Stomach (tissue), 4 donors: ENCODE measurements around the gene RNLS.

Experiments used
- EP300 ChIP-seq: sonication (generic); formaldehyde crosslinking; IDR thresholded peaks from one replicate; pipeline ENCODE4 v1.6.1; 2017; ENCODE audit warnings: antibody characterized with exemption
- POLR2A ChIP-seq, 4 donors: fragments of 450-650 bp; IDR thresholded peaks; one replicate each; pipeline ENCODE4 v1.6.1; 2016; ENCODE audit warnings: antibody characterized with exemption in 4 of 4, control low read depth in 2 of 4, mild to moderate bottlenecking in 1 of 4, moderate library complexity in 1 of 4
- POLR2AphosphoS5 ChIP-seq, 3 donors: sonication (generic); formaldehyde crosslinking; IDR thresholded peaks; one replicate each; pipeline ENCODE4 v1.6.1; 2016; ENCODE audit warnings: antibody characterized with exemption in 3 of 3
- TF ChIP-seq, protein P1 (sequence below), 7 experiments: fragments of 450-650 bp in 4 of 7; fragments of 200-600 bp in 3 of 7; sonication (generic) in 3 of 7; IDR thresholded peaks; one replicate each; pipeline ENCODE4 v1.5.1; 2016 to 2019; ENCODE audit warnings: antibody characterized with exemption in 7 of 7, control low read depth in 2 of 7, mild to moderate bottlenecking in 1 of 7

DNA sequence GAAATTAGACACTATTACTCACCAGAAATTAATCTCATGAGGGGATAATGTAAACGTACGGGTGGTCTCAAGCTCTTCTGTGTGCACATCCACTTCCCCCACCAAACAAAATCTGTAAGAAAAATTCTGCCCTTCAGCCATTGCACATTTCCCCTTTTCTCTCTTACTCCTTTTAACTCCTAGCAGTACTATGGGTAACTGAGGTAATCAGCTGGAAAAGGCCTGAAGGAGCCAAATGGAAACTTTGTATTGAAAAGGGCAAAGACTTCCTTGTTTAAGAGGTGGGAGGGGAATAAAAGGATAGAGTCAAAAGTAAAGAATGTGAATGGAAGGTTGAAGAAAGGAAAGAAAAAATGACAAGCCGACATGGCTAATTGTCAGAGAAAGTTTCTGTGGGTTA lies 273.8 kb downstream of the RNLS start:
- TF ChIP-seq EP300 (no peak), POLR2AphosphoS5 (IDR thresholded peaks at IDR 0.05) (no peak), POLR2A (IDR thresholded peaks at IDR 0.05) (no peak)
- TF ChIP-seq, protein P1, sequence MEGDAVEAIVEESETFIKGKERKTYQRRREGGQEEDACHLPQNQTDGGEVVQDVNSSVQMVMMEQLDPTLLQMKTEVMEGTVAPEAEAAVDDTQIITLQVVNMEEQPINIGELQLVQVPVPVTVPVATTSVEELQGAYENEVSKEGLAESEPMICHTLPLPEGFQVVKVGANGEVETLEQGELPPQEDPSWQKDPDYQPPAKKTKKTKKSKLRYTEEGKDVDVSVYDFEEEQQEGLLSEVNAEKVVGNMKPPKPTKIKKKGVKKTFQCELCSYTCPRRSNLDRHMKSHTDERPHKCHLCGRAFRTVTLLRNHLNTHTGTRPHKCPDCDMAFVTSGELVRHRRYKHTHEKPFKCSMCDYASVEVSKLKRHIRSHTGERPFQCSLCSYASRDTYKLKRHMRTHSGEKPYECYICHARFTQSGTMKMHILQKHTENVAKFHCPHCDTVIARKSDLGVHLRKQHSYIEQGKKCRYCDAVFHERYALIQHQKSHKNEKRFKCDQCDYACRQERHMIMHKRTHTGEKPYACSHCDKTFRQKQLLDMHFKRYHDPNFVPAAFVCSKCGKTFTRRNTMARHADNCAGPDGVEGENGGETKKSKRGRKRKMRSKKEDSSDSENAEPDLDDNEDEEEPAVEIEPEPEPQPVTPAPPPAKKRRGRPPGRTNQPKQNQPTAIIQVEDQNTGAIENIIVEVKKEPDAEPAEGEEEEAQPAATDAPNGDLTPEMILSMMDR (IDR thresholded peaks at IDR 0.05) = no peak
